Inflammatory macrophage (primary cell): ENCODE data around the gene DDX6.

ENCODE experiments used
- DNase-seq, 2 donors: peaks; one replicate each; pipeline ENCODE4 v3.0.0-alpha.2; 2020 to 2022

The DDX6 gene

GRCh38 chr11:118699506-118700220 lies 91.3 kb downstream of the DDX6 start:
- DNase-seq = no peak
